Measurements from ENCODE around the gene ZDHHC14.

Gene ZDHHC14

DNA sequence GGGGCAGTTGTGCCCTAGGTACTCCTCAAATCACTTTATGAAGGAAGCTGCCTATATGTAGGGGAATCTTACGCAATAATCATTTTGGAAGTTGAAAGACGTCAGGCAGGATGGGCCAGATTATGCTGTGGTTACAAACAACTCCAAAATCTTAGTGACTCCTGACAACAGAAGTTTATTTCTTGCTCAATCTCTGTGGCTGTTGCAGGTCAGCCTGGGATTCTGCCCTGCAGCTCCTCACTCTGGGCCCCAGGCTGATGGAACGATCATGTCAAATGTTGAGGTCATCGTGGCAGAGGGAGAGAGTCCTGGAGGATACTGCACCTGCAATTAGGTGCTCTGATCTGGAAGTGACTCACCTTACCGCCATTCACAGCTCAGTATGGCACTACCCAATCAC is 88.4 kb downstream of the ZDHHC14 start:
- no peak for DNase-seq

GRCh38 chr6:157471077-157471686 is 90.2 kb downstream of the ZDHHC14 start:
- no peak for DNase-seq

DNA sequence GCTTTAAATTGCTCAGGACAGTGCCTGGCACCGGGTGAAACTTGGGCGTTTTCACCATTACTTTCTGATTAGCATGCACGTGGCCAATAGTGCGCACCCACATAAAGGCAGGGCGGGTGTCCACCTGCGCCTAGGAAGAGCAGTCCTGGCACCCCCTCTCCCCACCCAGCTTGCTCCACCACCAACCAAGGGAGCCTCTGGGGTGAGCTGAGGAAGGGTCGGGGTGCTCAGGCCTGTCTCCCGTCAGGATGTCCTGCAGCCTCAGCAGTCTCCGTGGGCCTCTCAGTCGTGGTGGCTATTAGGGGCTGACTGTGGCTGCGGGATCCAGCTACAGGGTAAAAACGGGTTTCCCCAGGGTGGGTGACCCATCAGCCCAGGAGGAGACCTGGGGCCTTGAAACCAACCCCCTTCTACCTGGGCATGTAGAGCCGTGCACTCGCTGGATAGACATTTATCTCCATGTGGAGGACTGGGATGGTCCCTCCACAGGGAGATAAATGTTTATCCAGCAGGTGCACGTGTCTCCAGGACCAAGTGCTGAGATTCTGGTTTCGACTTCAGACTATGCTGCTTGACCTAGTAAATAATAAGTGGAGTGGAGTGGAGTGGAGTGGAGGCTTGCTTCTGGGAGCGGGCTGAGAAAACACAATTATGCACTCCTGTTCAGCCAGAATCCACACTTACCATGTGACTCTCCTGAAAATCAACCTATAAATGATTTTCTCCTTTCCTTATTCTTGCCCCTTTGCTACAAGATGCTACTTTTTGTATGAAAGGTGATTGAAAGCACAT is 91.1 kb downstream of the ZDHHC14 start:
- DNase-seq, result no peak

- no peak for DNase-seq
Measured at GRCh38 chr6:157476797-157477196, 95.8 kb downstream of the ZDHHC14 start.

GRCh38 chr6:157478926-157479325 is 97.9 kb downstream of the ZDHHC14 start:
- no peak for DNase-seq

DNA sequence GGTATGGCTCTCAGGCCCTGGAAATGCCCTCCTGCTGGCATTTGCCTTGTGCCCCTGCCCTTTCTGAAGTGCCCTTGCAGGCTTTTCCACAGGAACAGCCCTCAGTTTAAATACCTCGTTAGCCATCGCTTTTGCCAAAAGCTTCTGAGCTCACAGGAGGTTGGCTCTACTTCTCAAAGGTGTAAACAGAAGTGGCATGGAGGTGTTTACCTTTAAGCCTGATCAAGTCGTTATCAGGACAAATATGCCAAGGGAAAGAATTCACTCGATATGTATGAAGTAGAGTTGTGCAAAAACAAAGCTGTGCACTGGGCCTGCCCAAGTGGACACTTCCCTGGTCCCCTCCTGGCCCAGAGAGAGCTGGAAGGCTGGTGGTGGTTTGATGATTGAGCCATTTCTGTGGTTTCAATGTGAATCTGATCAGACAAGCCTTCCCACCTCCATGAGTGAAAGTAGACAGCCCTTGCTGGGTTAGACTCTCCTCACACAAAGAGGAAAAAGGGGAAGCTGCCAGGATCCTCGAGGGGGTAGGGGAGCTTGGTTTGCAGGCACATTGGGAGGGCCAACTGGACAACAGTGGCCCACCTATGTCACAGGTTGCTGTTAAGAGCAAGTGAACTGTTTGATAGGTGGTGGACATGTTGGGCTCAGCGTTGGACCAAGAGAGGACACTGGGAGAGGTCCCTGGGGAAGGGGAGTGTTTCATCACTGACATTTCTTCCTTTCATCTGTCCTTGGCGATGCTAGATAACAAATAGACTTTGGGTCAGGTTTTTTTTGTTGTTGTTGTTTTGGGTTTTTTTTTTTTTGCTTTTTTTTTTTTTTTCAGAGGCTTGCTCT is 98.7 kb downstream of the ZDHHC14 start:
- no peak for DNase-seq

DNA sequence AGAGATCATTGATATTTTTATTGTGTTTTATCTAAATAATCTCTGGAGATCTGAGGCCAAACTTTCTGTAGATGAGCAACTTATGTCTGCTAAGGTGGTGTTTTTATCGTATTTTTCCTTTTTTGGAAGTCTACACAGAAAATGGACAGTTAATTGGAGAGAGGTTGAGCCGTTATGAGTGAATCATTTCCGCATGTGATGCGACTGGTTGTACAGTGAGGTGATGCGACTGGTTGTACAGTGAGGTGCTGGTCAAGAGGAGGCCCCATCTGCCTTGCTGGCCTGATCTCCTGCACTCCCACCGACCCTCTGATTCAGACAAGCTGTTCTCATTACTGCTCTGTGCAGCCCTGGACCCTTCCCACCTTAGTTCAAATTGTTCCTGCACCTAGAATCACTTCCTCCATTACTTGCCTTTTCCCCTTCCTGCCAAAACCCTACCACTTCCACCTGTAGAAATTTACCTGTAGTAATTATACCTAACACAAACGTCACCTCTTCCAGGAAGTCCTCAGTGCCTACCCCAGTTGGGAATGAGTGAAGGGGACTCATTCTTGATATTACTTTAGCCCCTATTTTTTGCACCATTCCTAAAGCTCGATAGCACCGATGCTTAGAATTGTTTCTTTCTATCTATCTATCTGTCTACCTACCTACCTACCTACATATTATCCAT is 100.3 kb downstream of the ZDHHC14 start:
- no peak for DNase-seq

GRCh38 chr6:157481865-157482249 is 100.9 kb downstream of the ZDHHC14 start:
- no peak for DNase-seq

GRCh38 chr6:157483770-157484169 is 102.8 kb downstream of the ZDHHC14 start:
- no peak for DNase-seq

GRCh38 chr6:157484181-157484580 is 103.2 kb downstream of the ZDHHC14 start:
- no peak for DNase-seq

DNA sequence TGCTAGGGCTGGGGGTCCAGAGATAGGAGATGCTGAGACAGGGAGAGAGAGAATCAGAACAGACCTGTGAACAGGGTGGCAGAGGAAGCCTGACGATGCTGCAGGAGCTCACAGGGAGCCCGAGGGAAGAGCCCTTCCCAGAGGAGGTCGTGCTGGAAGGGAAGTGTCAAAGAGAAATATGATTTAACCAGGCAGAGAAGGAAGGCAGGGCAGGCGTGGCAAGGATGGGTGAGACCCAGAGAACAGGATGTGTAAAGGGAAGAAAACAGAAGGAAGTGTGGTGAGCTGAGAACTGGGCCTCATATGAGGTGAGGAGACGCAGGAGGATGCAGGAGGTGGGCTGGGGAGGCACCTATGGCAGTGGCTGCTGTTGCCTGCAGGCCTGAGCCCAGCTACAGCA is 105.6 kb downstream of the ZDHHC14 start:
- no peak for DNase-seq

GRCh38 chr6:157487110-157487773 is 106.3 kb downstream of the ZDHHC14 start:
- DNase-seq, result no peak

DNA sequence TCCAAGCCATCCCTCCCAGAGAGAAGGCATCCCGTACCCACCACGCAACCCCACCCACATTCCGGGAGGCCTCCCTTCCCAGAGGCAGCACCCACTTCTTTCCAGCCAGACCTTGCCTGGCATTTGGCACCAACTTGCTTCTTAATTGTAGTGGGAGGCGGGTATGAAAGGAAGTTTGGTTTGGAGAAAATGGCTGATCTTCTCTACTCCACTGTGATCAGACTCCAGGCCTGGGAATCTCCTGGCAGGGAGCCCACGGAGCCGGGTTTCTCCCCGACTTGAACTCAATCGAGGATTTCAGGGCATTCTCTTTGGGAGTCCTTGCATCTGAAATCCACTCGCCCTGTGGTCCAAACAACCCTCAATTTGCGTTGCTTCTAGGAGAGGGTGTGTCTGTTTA is 107.1 kb downstream of the ZDHHC14 start:
- no peak for DNase-seq

GRCh38 chr6:157488716-157489118 is 107.7 kb downstream of the ZDHHC14 start:
- no peak for DNase-seq

DNA sequence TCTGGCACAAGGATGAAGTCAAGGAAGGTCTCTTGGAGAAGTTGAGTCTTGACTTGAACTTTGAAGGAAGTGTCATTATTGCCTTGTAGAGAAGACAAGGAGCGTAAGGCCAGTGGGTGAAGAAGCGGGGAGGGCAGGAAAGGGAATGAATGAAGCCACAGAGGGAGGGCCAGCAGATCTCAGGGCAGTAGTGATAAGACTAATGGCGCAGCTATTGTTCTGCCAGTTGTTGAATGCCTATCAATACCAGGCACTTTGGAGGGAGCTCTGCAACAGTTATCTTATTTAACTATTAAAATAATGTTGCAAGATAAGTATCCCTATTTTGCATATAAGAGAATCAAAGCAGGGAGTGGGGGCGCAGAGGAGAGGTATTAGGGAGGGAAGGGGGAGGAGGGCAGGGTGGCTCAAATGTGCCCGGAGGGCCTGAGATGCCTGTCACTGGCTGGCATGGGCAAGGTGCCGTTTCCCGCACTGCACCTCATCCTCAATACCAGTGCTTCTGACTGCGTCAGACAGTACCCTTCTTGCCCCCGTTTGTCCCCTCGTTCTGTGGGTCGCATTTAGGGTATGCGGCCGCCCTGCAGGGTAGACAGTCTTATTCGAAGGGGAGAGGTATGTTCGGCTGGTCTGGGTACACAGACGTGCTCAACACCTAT is 109.8 kb downstream of the ZDHHC14 start:
- DNase-seq, result no peak

DNA sequence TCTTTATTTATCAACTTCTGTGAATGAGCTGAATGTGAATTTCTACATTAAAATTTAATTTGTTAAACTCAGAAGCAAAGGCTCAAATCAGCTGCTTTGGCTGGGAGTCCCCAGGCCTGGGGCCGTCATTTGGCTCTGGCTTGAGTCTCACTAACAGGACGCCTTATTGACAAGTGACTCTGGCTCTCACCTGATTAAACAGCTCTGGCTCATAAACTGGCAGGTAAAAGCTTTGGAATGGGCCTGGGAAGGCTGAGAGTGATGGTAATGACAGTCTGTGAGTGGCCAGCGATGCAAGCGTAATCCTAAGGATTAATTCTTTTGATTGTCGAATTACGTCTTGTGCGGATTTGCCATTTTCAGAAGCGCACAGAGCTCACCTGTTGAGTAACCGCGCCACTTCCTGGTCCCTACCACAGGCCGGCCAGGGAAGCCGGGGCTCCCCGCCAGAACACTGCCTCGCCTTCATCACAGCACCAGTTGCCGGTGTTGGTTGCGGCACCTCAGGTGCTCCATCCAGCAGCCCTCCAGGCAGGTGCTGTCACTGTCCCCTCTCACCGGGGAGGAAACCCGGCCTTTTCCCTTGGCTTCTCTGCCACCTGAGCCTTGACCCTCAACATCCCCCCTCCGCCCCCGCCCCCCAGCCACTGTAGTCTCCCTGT is 110.7 kb downstream of the ZDHHC14 start:
- DNase-seq, result no peak

DNA sequence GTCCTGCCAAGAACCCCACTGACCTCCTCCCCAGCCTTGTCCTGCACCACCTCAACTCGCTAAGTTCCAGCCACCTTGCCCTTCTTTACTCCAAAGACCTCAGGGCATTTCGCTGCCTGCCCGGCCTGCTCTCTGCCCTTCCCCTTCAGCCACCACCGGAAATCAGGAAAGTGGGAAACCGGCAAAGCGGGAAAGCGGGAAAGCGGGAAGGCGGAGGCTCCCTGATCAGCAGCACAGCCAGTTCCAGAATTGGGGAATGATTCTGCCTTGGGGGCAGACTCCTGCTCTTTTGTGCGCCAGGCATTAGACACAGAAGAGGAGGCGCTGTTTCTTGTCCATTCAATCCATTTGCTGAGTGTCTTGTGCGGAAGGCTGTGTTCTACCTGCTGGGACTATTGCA is 111.3 kb downstream of the ZDHHC14 start:
- DNase-seq, result no peak

GRCh38 chr6:157492741-157493140 is 111.8 kb downstream of the ZDHHC14 start:
- DNase-seq, result no peak

- DNase-seq, result no peak
Measured at GRCh38 chr6:157493173-157493572, 112.2 kb downstream of the ZDHHC14 start.

DNA sequence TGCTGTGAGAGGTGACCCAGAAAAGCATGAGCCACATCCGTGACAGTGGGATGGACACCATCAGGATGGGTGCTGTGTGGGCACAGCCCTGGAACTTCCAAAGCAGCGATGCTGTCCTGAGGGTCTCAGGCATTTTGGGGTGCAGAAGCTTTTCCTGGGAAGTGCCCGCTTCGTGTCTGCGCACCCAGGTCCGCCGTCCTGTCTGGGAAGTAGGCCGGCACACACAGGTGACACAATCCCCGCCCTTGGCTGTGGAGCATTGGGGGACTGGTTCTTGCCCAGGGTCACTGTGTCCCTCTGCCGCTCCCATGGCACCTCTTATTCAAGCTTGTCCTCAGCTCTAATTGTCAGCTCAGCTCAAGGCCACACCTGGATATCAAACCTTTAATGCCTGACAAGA is 112.6 kb downstream of the ZDHHC14 start:
- DNase-seq, result no peak

DNA sequence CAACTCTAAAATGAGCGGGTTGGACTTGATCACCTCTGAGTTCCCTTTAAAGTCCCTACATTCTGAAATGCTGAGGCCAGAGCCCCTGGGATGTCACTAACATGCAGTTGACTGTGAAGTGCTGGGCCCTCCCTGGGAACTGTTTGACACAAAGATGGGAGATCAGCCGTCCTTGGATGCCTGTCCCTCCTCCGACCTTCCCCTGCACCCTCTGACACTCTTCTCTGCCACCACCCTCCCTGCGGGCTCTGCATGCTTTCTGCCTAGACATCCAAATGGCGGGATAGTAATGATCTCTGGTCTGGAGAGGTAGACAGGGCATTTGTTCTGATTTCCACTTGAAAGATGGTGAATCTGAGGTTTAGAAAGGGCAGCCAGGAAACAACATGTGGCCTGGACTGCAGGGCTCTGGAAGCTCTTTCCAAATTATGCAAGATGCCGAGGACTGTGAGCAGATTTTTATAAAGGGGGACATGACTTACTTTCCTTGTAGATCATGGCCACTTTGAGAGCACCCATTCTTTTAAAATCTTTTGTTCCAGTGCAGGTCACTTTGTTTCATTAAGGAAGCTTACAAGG is 113.2 kb downstream of the ZDHHC14 start:
- DNase-seq, result no peak
